ENCODE measurements around the gene TRIP13.
"Not testable (repeated sequence)": the region's sequence is repeated elsewhere in the genome, so short reads cannot be mapped to it uniquely, and the experiment has no call there.

TRIP13 gene

GRCh38 chr5:892394-893136 lies at the start of gene TRIP13, which contains the start of gene BRD9:
Gene TRIP13, plus strand, starts transcription at chr5:892884. Its CDS starts 115 bp downstream, at chr5:892999.
Gene BRD9, minus strand, starts transcription at chr5:892801. Its CDS starts 144 bp downstream, at chr5:892657.
- FAIRE-seq, result no peak

- FAIRE-seq, result not testable (repeated sequence)
Observed at GRCh38 chr5:843371-843770, 49.3 kb upstream of the TRIP13 start.

GRCh38 chr5:843926-844325 lies 48.8 kb upstream of the TRIP13 start:
- not testable (repeated sequence) for FAIRE-seq

GRCh38 chr5:844426-844825 lies 48.3 kb upstream of the TRIP13 start:
- not testable (repeated sequence) for FAIRE-seq

GRCh38 chr5:845031-845675 lies 47.5 kb upstream of the TRIP13 start:
- not testable (repeated sequence) for FAIRE-seq

- not testable (repeated sequence) for FAIRE-seq
Observed at GRCh38 chr5:845676-846601, 46.7 kb upstream of the TRIP13 start.

GRCh38 chr5:846602-847091 lies 46.0 kb upstream of the TRIP13 start:
- FAIRE-seq, result not testable (repeated sequence)

- FAIRE-seq, result not testable (repeated sequence)
Observed at GRCh38 chr5:847212-847611, 45.5 kb upstream of the TRIP13 start.

- FAIRE-seq, result not testable (repeated sequence)
Observed at GRCh38 chr5:847736-848135, 44.9 kb upstream of the TRIP13 start.

- no peak for FAIRE-seq
Observed at GRCh38 chr5:848671-849111, 44.0 kb upstream of the TRIP13 start.

- FAIRE-seq, result no peak
Observed at GRCh38 chr5:849651-850301, 42.9 kb upstream of the TRIP13 start.

GRCh38 chr5:850511-851006 lies 42.1 kb upstream of the TRIP13 start, which contains the start of gene ZDHHC11:
Gene ZDHHC11, minus strand, starts transcription at chr5:850986. Its CDS starts 384 bp downstream, at chr5:850602.
- no peak for FAIRE-seq

- no peak for FAIRE-seq
Observed at GRCh38 chr5:851076-851475, 41.6 kb upstream of the TRIP13 start.

GRCh38 chr5:851553-851952 lies 41.1 kb upstream of the TRIP13 start:
- FAIRE-seq, result no peak

GRCh38 chr5:852018-852417 lies 40.7 kb upstream of the TRIP13 start:
- FAIRE-seq, result no peak

- FAIRE-seq, result no peak
Observed at GRCh38 chr5:852431-853401, 40.0 kb upstream of the TRIP13 start.

- not testable (repeated sequence) for FAIRE-seq
Observed at GRCh38 chr5:853416-854090, 39.1 kb upstream of the TRIP13 start.

- FAIRE-seq, result no peak
Observed at GRCh38 chr5:854217-854616, 38.5 kb upstream of the TRIP13 start.

GRCh38 chr5:854966-855743 lies 37.5 kb upstream of the TRIP13 start:
- no peak for FAIRE-seq

Data from islet of Langerhans (tissue), 1 donor.